IPS-15b (cell line): ENCODE data around the gene HOXD12.

Experiments
- H3K27me3 ChIP-seq: one replicate; pipeline ENCODE4 v1.6.1; 2013; ENCODE audit warnings: low read length; ENCODE audit not compliant: control insufficient read depth, insufficient read depth
- H3K36me3 ChIP-seq: one replicate; pipeline ENCODE4 v1.6.1; 2013; ENCODE audit warnings: low read length; ENCODE audit not compliant: control insufficient read depth, insufficient read depth
- H3K4me1 ChIP-seq: one replicate; pipeline ENCODE4 v1.6.1; 2013; ENCODE audit warnings: mild to moderate bottlenecking, low read length; ENCODE audit not compliant: control insufficient read depth, insufficient read depth
- H3K4me3 ChIP-seq: one replicate; pipeline ENCODE4 v1.5.1; 2013; ENCODE audit warnings: low read depth, low read length
- H3K9ac ChIP-seq: one replicate; pipeline ENCODE4 v1.6.1; 2013; ENCODE audit warnings: low read depth, mild to moderate bottlenecking, low read length
- H3K9me3 ChIP-seq: one replicate; pipeline ENCODE4 v1.6.1; 2013; ENCODE audit warnings: mild to moderate bottlenecking, low read length; ENCODE audit not compliant: control insufficient read depth, insufficient read depth

The HOXD12 gene

GRCh38 chr2:176138526-176138922, 38.9 kb downstream of the HOXD12 start:
- H3K27me3 ChIP-seq = peaks cover 99% of the 10 kb centered on the region
- no peak overlapping the region for H3K9ac ChIP-seq
- peaks cover 5% of the 10 kb centered on the region for H3K4me1 ChIP-seq
- no peaks in the 10 kb centered on the region for H3K9me3 ChIP-seq
- no peak overlapping the region for H3K4me3 ChIP-seq
- no peaks in the 10 kb centered on the region for H3K36me3 ChIP-seq

- no peaks in the 10 kb centered on the region for H3K9me3 ChIP-seq
- H3K4me1 ChIP-seq = peaks cover 5% of the 10 kb centered on the region
- no peak overlapping the region for H3K9ac ChIP-seq
- no peaks in the 10 kb centered on the region for H3K36me3 ChIP-seq
- H3K27me3 ChIP-seq = peaks cover 99% of the 10 kb centered on the region
- H3K4me3 ChIP-seq = no peak overlapping the region
These were observed 39.5 kb downstream of the HOXD12 start for GRCh38 chr2:176138923-176139660.

DNA sequence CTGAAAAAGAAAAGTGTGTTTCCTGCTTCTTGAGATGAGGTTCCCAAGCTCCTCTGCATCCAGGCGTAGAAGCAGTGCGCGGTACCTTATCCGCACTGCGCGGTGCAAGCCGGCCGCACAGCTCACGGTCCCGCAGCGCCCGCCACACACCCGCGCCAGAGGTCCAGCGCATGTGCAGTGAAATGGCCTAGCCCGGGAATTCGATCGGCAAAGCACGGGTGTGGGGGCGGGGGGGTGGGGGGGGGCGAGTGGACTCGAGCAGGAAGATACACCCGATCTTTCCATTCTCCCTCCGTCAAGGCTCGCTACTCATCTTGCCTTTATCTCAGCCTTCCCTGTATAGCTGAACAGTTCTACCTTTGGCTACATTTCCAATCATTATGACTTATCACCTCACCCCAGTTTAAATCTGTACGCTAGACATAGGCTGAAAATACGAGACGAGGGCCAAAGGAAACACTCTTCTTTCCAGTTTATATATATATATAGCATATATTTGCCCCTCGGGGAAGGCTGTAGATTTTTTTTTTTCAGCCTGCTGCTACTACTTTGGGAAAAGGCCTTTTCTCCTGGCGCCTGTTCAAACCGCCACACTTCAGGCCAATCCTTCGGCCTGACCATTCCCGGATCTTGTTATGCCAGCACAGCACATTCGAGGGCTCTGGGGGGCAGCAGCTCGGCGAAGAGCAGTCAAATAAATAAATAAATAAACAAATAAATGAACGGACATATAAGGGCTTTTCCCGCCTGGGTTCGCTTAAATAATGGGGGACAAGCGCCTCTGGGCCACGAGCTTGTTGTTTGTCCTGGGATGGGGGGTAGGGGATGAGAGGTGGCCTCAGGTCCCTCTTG, 40.3 kb downstream of the HOXD12 start:
- peaks cover 99% of the 10 kb centered on the region for H3K27me3 ChIP-seq
- no peak overlapping the region for H3K9ac ChIP-seq
- H3K4me1 ChIP-seq = peaks cover 5% of the 10 kb centered on the region
- H3K36me3 ChIP-seq = no peaks in the 10 kb centered on the region
- peak overlapping the region; percentile 54 for H3K4me3 ChIP-seq
- no peaks in the 10 kb centered on the region for H3K9me3 ChIP-seq

DNA sequence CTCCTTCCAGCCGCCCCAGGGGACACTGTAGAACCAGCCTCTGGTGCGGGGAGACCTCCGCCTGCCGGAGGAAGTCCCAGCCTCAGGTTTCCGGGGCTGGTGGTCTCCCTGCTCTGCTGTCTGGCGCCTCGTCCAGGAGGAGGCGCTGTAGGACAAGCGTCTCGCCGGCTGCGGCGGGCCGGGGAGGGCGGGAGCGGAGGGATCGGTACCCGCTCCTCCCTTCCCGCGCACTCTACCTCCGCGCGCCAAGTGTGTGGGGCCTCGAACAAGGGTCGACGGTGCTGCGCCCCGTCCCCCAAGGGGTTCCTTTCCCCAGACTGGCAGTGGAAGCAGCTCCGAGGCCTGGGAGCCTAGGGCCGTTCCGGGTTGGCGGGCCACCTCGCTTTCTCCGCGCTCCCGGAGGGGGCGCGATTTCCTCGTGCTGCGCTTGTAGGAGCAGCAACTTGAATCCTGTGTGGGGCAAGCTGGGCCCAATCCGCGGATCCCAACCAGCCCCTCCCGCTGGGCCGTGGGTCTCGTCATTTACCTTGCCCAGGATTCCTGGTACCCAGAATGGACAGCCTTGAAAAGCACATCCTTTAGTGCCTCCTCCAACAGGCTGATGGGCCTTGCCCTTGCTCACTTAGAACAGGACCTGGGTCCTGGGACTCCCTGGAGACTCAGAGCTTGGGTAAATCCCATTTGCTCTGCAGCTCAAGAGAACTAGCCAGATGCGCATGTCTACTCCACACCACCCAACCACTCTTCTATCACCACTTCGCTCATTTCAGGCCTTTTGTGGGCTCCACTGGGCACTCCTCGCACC, 41.1 kb downstream of the HOXD12 start:
- no peaks in the 10 kb centered on the region for H3K36me3 ChIP-seq
- no peak overlapping the region for H3K9ac ChIP-seq
- H3K4me1 ChIP-seq = peaks cover 5% of the 10 kb centered on the region
- H3K27me3 ChIP-seq = peaks cover 99% of the 10 kb centered on the region
- H3K4me3 ChIP-seq = peak overlapping the region; percentile 54
- H3K9me3 ChIP-seq = no peaks in the 10 kb centered on the region

- peaks cover 99% of the 10 kb centered on the region for H3K27me3 ChIP-seq
- no peak overlapping the region for H3K9ac ChIP-seq
- H3K4me1 ChIP-seq = peaks cover 2% of the 10 kb centered on the region
- H3K36me3 ChIP-seq = no peaks in the 10 kb centered on the region
- H3K4me3 ChIP-seq = no peak overlapping the region
- H3K9me3 ChIP-seq = no peaks in the 10 kb centered on the region
These were observed 42.7 kb downstream of the HOXD12 start for GRCh38 chr2:176142281-176142680.

DNA sequence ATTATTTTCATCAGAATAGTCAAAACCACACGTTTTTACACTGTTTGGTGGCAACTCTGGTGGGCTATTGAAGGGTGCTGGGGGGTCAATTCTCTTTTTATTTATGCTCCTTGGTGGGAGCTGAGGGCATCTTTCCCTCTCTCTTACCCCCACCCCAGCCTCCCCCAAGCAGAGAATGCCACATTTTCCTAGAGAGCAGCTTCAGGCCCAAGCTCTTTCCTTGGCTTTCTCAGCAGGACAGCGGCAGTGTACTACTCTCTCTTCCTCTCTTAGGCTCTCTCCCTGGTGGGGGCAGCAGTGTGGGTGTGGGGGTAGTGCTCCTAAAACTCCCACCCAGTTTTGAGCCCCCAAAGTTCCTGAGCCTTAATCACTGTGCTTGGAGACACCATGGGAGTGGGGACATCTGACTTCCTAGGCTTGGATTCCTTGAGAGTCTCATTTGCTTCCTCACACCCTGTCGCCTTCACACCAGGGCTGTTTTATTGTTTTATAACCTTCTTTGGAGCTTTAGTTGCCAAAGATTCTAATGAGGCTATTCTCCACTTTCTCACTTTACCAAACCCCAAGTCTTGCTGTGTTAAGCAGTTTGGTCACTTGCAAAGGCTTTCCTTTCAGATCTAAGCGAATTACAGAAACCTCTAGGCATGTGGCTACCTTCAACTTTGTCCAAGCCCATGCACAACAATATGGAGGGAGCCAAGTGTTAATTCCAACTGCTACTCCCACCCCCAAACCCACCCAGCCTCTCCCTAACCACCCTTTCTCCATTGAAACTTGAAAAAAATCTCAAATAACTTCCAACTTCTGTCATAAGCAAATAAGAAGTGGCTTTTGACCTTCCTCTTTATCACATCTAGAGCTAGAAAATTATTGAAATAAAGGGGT, 45.7 kb downstream of the HOXD12 start:
- Histone ChIP-seq H3K36me3 (no peaks in the 10 kb centered on the region), H3K27me3 (peaks cover 98% of the 10 kb centered on the region), H3K4me1 (peaks cover 2% of the 10 kb centered on the region), H3K9me3 (no peaks in the 10 kb centered on the region), H3K4me3 (no peak overlapping the region), H3K9ac (no peak overlapping the region)

- Histone ChIP-seq H3K9me3 (no peaks in the 10 kb centered on the region), H3K36me3 (no peaks in the 10 kb centered on the region), H3K27me3 (peaks cover 100% of the 10 kb centered on the region), H3K4me1 (peaks cover under 1% of the 10 kb centered on the region), H3K9ac (no peak overlapping the region), H3K4me3 (no peak overlapping the region)
These were observed 46.5 kb downstream of the HOXD12 start for GRCh38 chr2:176146101-176146500.

DNA sequence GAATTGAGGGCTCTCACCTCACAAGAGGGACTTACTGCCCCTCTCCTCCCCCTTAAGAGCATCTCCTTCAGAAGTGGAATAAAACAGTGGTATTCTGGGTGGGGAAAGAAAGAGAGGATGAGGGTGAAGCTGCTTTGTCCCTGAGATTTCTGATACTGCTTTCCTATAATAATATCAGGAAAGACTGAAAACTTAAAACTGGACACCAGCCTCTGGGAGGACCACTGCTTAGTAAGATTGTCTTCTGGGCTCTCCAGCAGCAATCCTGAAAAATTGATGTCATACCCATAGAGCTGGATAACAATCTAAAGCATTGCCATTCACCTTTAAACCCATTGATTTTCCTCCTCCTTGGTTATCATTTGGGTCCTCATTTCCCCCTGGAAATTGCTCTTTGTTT, 47.0 kb downstream of the HOXD12 start:
- H3K4me3 ChIP-seq = no peak overlapping the region
- H3K36me3 ChIP-seq = no peaks in the 10 kb centered on the region
- H3K4me1 ChIP-seq = no peaks in the 10 kb centered on the region
- H3K9me3 ChIP-seq = no peaks in the 10 kb centered on the region
- H3K9ac ChIP-seq = no peak overlapping the region
- peaks cover 100% of the 10 kb centered on the region for H3K27me3 ChIP-seq

GRCh38 chr2:176147210-176147799, 47.7 kb downstream of the HOXD12 start:
- Histone ChIP-seq H3K4me3 (peak overlapping the region; percentile 13), H3K27me3 (peaks cover 100% of the 10 kb centered on the region), H3K4me1 (no peaks in the 10 kb centered on the region), H3K9ac (no peak overlapping the region), H3K9me3 (no peaks in the 10 kb centered on the region), H3K36me3 (no peaks in the 10 kb centered on the region)

DNA sequence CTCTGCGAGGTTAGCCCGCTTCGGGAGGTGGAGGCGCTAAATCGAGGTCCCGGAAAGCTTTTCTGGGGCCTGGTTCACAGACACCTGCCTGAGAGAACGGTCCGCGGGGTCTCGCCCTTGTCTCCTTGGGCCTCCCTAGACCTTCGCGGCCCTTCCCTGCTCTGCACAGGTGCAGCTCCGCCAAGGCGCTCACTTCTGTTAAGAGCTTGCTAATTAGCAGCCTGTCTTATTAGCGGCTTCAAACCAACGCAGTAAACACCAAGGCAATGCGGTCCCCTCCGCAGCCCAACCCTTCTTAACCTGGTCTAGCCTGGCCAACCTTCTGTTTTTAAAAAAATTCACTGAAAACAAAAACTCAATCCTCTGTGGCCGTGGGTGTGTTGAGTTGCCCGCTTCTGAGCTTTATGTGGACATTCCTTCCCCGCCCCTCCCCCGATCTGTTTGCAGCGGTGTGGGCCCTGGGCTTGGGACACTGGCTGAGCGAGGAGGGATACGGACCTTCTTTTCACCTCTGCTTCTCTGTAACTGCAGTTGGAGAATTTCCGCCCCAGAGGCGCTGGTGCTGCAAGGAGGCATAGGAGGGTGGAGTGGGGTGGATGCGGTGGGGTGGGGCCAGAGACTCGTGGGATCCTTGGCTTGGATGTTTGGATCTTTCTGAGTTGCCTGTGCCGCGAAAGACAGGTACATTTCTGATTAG, 48.4 kb downstream of the HOXD12 start:
- peaks cover 100% of the 10 kb centered on the region for H3K27me3 ChIP-seq

More for the DNA sequence above, 48.4 kb downstream of the HOXD12 start:
- Histone ChIP-seq H3K4me3 (peak overlapping the region; percentile 32), H3K4me1 (no peaks in the 10 kb centered on the region), H3K36me3 (no peaks in the 10 kb centered on the region), H3K9ac (no peak overlapping the region), H3K9me3 (no peaks in the 10 kb centered on the region)
